ENCODE results near the gene APBB2. TPM values are rescaled to one million over a fixed set of nuclear protein-coding genes. Genes with fewer than 3 reads are reported as not detected.

APBB2 gene
- total and polyA plus RNA-seq, 2 experiments from 2014 or later, result 35.8 to 74.8 TPM

DNA sequence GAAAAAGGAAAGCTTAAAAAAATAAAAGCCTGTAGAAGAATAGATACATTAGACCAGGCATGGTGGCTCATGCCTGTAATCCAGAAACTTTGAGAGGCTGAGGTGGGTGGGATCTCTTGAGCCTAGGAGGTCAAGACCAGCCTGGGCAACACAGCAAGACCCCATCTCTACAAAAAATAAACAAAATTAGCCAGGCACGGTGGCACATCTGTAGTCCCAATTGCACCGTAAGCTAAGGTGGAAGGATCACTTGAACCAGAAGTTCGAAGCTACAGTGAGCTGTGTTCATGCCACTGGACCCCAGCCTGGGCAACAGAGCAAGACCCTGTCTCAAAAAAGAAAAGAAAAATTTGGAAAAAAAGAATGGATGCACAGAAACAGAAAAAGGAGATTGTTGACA, 149.4 kb downstream of the APBB2 start:
- H4K20me1 ChIP-seq (replicated peaks; ENCODE audit: insufficient read depth), result no peaks in the 10 kb centered on the region
- H3K27me3 ChIP-seq (ENCODE audit: insufficient read depth), result no peaks in the 10 kb centered on the region
- H3K27me3 Mint-ChIP-seq (ENCODE audit: insufficient read depth, low read depth, poor library complexity), result peaks cover 2% of the 10 kb centered on the region
- DNase-seq (ENCODE audit: low spot score) (no peak), ATAC-seq (no peak)
- H3K79me2 ChIP-seq (replicated peaks; ENCODE audit: insufficient read depth), result peaks cover 7% of the 10 kb centered on the region
- H3K4me1 Mint-ChIP-seq, result peaks cover 13% of the 10 kb centered on the region; the same call in 2 of the 3 replicates
- TF ChIP-seq EZH2 (IDR thresholded peaks at IDR 0.05; ENCODE audit: low read depth, unreplicated experiment) (no peak), EZH2phosphoT487 (IDR thresholded peaks at IDR 0.05; ENCODE audit: unreplicated experiment) (no peak), NANOG (IDR thresholded peaks at IDR 0.05; ENCODE audit: borderline replicate concordance) (no peak), POLR2AphosphoS5 (IDR thresholded peaks at IDR 0.05; ENCODE audit: low read depth) (no peak), ZNF331 (CRISPR knock-in tag; IDR thresholded peaks at IDR 0.05; ENCODE audit: low read depth) (no peak), ZNF114 (CRISPR knock-in tag; IDR thresholded peaks at IDR 0.05) (no peak), CREB1 (CRISPR knock-in tag; IDR thresholded peaks at IDR 0.05; ENCODE audit: low read depth) (no peak)
- TF ChIP-seq, protein P1, sequence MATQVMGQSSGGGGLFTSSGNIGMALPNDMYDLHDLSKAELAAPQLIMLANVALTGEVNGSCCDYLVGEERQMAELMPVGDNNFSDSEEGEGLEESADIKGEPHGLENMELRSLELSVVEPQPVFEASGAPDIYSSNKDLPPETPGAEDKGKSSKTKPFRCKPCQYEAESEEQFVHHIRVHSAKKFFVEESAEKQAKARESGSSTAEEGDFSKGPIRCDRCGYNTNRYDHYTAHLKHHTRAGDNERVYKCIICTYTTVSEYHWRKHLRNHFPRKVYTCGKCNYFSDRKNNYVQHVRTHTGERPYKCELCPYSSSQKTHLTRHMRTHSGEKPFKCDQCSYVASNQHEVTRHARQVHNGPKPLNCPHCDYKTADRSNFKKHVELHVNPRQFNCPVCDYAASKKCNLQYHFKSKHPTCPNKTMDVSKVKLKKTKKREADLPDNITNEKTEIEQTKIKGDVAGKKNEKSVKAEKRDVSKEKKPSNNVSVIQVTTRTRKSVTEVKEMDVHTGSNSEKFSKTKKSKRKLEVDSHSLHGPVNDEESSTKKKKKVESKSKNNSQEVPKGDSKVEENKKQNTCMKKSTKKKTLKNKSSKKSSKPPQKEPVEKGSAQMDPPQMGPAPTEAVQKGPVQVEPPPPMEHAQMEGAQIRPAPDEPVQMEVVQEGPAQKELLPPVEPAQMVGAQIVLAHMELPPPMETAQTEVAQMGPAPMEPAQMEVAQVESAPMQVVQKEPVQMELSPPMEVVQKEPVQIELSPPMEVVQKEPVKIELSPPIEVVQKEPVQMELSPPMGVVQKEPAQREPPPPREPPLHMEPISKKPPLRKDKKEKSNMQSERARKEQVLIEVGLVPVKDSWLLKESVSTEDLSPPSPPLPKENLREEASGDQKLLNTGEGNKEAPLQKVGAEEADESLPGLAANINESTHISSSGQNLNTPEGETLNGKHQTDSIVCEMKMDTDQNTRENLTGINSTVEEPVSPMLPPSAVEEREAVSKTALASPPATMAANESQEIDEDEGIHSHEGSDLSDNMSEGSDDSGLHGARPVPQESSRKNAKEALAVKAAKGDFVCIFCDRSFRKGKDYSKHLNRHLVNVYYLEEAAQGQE (IDR thresholded peaks at IDR 0.05; ENCODE audit: unreplicated experiment), result no peak
- TF ChIP-seq, protein P2, sequence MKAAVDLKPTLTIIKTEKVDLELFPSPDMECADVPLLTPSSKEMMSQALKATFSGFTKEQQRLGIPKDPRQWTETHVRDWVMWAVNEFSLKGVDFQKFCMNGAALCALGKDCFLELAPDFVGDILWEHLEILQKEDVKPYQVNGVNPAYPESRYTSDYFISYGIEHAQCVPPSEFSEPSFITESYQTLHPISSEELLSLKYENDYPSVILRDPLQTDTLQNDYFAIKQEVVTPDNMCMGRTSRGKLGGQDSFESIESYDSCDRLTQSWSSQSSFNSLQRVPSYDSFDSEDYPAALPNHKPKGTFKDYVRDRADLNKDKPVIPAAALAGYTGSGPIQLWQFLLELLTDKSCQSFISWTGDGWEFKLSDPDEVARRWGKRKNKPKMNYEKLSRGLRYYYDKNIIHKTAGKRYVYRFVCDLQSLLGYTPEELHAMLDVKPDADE (IDR thresholded peaks at IDR 0.05), result no peak
- TF ChIP-seq, protein P3, sequence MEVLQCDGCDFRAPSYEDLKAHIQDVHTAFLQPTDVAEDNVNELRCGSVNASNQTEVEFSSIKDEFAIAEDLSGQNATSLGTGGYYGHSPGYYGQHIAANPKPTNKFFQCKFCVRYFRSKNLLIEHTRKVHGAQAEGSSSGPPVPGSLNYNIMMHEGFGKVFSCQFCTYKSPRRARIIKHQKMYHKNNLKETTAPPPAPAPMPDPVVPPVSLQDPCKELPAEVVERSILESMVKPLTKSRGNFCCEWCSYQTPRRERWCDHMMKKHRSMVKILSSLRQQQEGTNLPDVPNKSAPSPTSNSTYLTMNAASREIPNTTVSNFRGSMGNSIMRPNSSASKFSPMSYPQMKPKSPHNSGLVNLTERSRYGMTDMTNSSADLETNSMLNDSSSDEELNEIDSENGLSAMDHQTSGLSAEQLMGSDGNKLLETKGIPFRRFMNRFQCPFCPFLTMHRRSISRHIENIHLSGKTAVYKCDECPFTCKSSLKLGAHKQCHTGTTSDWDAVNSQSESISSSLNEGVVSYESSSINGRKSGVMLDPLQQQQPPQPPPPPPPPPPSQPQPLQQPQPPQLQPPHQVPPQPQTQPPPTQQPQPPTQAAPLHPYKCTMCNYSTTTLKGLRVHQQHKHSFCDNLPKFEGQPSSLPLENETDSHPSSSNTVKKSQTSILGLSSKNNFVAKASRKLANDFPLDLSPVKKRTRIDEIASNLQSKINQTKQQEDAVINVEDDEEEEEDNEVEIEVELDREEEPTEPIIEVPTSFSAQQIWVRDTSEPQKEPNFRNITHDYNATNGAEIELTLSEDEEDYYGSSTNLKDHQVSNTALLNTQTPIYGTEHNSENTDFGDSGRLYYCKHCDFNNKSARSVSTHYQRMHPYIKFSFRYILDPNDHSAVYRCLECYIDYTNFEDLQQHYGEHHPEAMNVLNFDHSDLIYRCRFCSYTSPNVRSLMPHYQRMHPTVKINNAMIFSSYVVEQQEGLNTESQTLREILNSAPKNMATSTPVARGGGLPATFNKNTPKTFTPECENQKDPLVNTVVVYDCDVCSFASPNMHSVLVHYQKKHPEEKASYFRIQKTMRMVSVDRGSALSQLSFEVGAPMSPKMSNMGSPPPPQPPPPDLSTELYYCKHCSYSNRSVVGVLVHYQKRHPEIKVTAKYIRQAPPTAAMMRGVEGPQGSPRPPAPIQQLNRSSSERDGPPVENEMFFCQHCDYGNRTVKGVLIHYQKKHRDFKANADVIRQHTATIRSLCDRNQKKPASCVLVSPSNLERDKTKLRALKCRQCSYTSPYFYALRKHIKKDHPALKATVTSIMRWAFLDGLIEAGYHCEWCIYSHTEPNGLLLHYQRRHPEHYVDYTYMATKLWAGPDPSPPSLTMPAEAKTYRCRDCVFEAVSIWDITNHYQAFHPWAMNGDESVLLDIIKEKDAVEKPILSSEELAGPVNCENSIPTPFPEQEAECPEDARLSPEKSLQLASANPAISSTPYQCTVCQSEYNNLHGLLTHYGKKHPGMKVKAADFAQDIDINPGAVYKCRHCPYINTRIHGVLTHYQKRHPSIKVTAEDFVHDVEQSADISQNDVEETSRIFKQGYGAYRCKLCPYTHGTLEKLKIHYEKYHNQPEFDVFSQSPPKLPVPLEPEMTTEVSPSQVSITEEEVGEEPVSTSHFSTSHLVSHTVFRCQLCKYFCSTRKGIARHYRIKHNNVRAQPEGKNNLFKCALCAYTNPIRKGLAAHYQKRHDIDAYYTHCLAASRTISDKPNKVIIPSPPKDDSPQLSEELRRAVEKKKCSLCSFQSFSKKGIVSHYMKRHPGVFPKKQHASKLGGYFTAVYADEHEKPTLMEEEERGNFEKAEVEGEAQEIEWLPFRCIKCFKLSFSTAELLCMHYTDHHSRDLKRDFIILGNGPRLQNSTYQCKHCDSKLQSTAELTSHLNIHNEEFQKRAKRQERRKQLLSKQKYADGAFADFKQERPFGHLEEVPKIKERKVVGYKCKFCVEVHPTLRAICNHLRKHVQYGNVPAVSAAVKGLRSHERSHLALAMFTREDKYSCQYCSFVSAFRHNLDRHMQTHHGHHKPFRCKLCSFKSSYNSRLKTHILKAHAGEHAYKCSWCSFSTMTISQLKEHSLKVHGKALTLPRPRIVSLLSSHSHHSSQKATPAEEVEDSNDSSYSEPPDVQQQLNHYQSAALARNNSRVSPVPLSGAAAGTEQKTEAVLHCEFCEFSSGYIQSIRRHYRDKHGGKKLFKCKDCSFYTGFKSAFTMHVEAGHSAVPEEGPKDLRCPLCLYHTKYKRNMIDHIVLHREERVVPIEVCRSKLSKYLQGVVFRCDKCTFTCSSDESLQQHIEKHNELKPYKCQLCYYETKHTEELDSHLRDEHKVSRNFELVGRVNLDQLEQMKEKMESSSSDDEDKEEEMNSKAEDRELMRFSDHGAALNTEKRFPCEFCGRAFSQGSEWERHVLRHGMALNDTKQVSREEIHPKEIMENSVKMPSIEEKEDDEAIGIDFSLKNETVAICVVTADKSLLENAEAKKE (CRISPR knock-in tag; IDR thresholded peaks at IDR 0.05), result no peak
- no peak overlapping the region for H3K4me3 ChIP-seq
- no peak overlapping the region for H3K4me2 ChIP-seq
- H3K36me3 Mint-ChIP-seq (ENCODE audit: low read depth), result peaks cover 4% of the 10 kb centered on the region
- H3K27ac ChIP-seq (ENCODE audit: low read depth), result no peak overlapping the region
- H3F3A ChIP-seq (replicated peaks; ENCODE audit: low read depth), result no peaks in the 10 kb centered on the region
- H3K36me3 ChIP-seq (ENCODE audit: insufficient read depth), result peaks cover 1% of the 10 kb centered on the region; the same call in 1 of the 2 replicates
- no peak overlapping the region for H3K27ac Mint-ChIP-seq
- no peak overlapping the region for H3K4me3 Mint-ChIP-seq
- no peaks in the 10 kb centered on the region for H3K9me2 ChIP-seq (ENCODE audit: insufficient read depth)
- H2AFZ ChIP-seq, result no peak overlapping the region
- H3K9me3 Mint-ChIP-seq, result peaks cover 4% of the 10 kb centered on the region
- peaks cover 7% of the 10 kb centered on the region for H3K4me1 ChIP-seq (ENCODE audit: insufficient read depth)
